ENCODE measurements around the gene ATP6V1B1.

The ATP6V1B1 gene

GRCh38 chr2:70947556-70948184 is 12.0 kb downstream of the ATP6V1B1 start:
- DNase-seq: no peak

- peak; percentile 70 to 81 for DNase-seq
Measured at GRCh38 chr2:70948337-70949003, 12.8 kb downstream of the ATP6V1B1 start.

- DNase-seq: no peak
Measured at GRCh38 chr2:70949086-70949485, 13.4 kb downstream of the ATP6V1B1 start.

- no peak for DNase-seq
Measured at GRCh38 chr2:70954886-70955285, 19.2 kb downstream of the ATP6V1B1 start.

GRCh38 chr2:70956141-70956540 is 20.4 kb downstream of the ATP6V1B1 start:
- no peak for DNase-seq

GRCh38 chr2:70957798-70958197 is 22.1 kb downstream of the ATP6V1B1 start:
- no peak for DNase-seq

- no peak for DNase-seq
Measured at GRCh38 chr2:70958759-70959158, 23.1 kb downstream of the ATP6V1B1 start.

- no peak for DNase-seq
Measured at GRCh38 chr2:70959271-70959761, 23.6 kb downstream of the ATP6V1B1 start.

- no peak for DNase-seq
Measured at GRCh38 chr2:70959851-70960832, 24.4 kb downstream of the ATP6V1B1 start.

GRCh38 chr2:70960833-70961647 is 25.3 kb downstream of the ATP6V1B1 start:
- DNase-seq: no peak

GRCh38 chr2:70961648-70961994 is 25.9 kb downstream of the ATP6V1B1 start:
- no peak for DNase-seq

GRCh38 chr2:70962211-70962884 is 26.6 kb downstream of the ATP6V1B1 start:
- DNase-seq: no peak

GRCh38 chr2:70962885-70963878 is 27.5 kb downstream of the ATP6V1B1 start:
- DNase-seq: no peak

GRCh38 chr2:70964133-70964532 is 28.4 kb downstream of the ATP6V1B1 start:
- DNase-seq: no peak

- peak; percentile 79 to 86 for DNase-seq
Measured at GRCh38 chr2:70964596-70965386, 29.1 kb downstream of the ATP6V1B1 start.

GRCh38 chr2:70965506-70965905 is 29.8 kb downstream of the ATP6V1B1 start:
- DNase-seq: no peak

- DNase-seq: no peak
Measured at GRCh38 chr2:70966681-70967080, 31.0 kb downstream of the ATP6V1B1 start.

- no peak for DNase-seq
Measured at GRCh38 chr2:70967189-70967588, 31.5 kb downstream of the ATP6V1B1 start.

- DNase-seq: no peak
Measured at GRCh38 chr2:70974592-70974991, 38.9 kb downstream of the ATP6V1B1 start.

- no peak for DNase-seq
Measured at GRCh38 chr2:70975237-70975636, 39.5 kb downstream of the ATP6V1B1 start.
